AG09319 (cell line): ENCODE measurements around the gene PSMD9.

Experiments
- DNase-seq: peaks from one replicate; pipeline ENCODE4 v3.0.0-alpha.2; 2010; ENCODE audit warnings: low read depth; ENCODE audit errors: extremely low read depth
- TF ChIP-seq, protein P1 (sequence below): IDR thresholded peaks from 2 replicates; pipeline ENCODE4 v1.5.1; 2011; ENCODE audit warnings: low read depth, mild to moderate bottlenecking, inconsistent platforms, low read length, moderate library complexity

The PSMD9 gene

DNA sequence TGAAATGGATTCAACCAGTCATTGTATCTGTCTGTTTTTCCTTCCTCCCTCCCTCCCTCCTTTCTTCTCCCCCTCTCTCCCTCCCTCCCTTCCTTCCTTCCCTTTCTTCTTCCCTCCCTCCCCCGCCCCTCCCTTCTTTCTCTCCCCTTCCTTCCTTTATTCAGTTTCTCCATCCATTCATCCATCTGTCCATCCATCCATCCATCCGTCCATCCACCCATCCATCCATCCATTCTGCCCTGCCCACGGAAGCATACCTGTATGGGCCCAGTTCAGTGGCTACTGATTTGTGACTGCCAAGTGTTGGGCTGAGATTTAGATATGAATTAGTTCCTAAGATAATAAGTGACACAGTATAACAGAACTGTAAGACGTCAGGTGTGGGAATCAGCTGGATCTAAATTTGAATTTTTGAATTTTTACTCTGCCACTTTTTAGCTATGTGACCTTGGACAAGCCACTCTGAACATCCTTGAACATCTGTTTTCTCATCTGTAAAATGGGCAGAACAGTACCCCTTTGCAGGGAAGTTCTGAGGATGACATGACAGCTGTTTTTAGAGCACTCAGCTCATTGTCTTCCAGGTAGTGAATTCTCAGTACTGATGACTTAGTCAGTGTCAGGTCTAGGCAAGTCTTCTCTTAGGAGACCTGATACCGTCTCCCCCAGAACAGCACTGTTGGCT, 72.7 kb downstream of the PSMD9 start:
- no peak for DNase-seq
- TF ChIP-seq, protein P1, sequence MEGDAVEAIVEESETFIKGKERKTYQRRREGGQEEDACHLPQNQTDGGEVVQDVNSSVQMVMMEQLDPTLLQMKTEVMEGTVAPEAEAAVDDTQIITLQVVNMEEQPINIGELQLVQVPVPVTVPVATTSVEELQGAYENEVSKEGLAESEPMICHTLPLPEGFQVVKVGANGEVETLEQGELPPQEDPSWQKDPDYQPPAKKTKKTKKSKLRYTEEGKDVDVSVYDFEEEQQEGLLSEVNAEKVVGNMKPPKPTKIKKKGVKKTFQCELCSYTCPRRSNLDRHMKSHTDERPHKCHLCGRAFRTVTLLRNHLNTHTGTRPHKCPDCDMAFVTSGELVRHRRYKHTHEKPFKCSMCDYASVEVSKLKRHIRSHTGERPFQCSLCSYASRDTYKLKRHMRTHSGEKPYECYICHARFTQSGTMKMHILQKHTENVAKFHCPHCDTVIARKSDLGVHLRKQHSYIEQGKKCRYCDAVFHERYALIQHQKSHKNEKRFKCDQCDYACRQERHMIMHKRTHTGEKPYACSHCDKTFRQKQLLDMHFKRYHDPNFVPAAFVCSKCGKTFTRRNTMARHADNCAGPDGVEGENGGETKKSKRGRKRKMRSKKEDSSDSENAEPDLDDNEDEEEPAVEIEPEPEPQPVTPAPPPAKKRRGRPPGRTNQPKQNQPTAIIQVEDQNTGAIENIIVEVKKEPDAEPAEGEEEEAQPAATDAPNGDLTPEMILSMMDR: no peak

DNA sequence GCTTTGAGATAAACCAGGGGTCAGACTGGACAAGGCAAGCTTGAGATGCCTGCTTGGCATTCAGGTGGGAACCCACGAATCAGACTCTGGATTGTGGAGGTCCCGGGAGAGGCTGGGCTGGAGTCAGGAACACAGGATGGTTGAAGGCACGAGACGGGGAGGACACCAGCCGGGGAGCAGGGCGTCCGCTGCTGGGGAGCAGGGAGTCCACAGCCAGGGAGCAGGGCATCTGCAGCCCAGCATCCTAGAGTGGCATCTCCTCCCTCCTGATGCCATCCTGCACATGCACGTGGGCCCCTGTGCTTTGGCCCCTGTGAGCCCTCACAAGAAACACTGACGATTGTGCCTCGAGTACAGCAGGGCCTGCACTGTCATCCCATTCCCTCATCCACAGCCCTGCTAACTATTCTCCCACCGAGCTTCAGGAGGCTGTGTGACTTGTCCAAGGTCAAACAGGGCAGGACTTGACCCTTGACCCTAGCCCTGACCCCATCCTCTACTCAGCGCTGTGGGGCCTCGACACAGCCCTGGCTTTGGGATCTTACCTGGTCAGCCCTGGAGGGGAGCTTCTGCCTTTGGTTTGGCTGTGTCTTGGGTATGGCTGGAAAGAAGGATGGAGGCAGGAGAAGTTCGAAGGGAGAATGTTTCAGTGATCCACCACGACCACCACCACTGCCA, 74.9 kb downstream of the PSMD9 start:
- TF ChIP-seq, protein P1: no peak
- DNase-seq: no peak

DNA sequence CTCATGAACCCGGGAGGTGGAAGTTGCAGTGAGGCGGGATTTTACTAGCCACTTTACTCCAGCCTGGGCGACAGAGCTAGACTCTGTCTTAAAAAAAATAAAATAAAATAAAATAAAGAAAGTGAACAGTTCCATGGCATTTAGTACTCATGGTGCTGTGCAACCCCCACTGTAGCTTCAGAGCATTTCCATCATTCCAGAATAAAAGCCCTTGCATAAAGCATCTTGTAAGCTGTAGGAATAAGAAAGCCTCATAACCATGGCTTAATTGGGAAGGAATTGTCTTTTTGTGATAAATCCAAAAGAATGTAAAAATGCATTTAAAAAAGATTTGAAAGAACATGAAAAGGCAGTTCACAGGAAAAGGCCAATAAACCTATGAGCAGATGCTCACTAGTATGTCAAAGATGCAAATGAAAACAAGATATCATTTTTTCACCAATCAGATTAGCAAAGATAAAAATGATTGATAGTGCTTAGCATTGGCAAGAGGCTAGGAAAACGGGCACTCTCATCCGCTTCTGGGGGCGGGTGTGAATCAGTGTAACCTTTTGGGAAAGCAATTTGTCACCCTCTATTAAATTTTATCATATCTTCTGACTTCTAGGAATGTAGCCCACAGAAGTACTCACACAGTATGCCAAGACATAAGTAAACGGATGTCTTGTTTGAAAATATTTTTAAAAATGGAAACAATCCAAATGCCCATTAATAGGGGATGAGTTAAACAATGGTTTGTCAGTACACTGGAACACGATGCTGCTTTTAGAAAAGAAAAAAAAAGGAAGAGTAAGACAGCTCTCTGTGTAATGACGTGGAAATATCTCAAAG, 76.4 kb downstream of the PSMD9 start:
- DNase-seq: no peak
- TF ChIP-seq, protein P1: no peak

DNA sequence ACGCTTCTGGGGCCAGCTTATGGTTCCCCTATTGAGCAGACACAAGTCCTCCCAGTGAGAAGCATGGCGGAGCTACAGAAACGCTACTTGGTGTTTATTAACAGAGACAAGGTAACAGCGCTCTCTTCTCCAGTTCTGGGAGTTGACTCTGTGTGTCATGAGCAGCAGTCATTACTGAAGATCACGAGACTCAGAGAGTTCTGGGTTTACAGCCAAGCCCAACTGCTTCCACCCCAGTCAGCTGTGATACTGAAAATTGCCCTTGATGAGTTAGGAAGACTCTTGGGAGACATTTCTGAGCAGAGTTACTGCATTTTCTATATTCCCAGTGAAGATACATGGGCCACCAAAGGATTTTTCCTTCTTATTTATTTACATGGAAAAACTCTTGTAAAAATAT, 78.4 kb downstream of the PSMD9 start:
- TF ChIP-seq, protein P1: no peak
- no peak for DNase-seq
